ENCODE results near the gene PRRC2A. TPM values are rescaled to one million over a fixed set of nuclear protein-coding genes. Genes with fewer than 3 reads are reported as not detected.

The PRRC2A gene
- total RNA-seq, 4 donors from 2014 or later: 71.4 to 113 (median 88.0) TPM

- H3K9me3 ChIP-seq: no peaks in the 10 kb centered on the region
Observed at GRCh38 chr6:31578184-31579118, 42.1 kb upstream of the PRRC2A start.

DNA sequence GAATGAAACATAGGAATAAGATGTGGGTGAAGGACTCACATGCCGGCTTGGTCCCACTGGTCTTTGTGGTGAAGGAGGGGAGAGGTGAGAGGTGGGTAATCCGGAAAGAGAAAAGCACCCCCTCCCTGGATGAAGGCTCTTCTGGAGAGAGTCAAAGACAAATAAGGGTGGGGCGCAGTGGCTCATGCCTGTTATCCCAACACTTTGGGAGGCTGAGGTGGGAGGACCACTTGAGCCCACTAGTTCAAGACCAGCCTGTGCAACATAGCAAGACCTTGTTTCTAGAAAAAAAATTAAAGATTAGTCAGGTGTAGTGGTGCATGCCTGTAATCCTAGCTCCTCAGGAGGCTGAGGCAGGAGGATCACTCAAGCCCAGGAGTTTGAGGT lies 41.4 kb upstream of the PRRC2A start:
- H3K27ac ChIP-seq: no peak overlapping the region
- DNase-seq (ENCODE audit: low spot score in 2 of 2): no peak
- no peaks in the 10 kb centered on the region for H3K27me3 ChIP-seq
- H3K9me3 ChIP-seq: no peaks in the 10 kb centered on the region
- peaks cover 0 to 19% (median 9%) of the 10 kb centered on the region in 4 donors for H3K4me1 ChIP-seq
- H3K36me3 ChIP-seq: no peaks in the 10 kb centered on the region
- 91 to 93% methylated on average over 3 of the region's 3 CpGs for WGBS, 2 donors
- TF ChIP-seq POLR2A (IDR thresholded peaks at IDR 0.05) (no peak), EP300 (IDR thresholded peaks at IDR 0.05) (no peak), CTCF (IDR thresholded peaks at IDR 0.05) (no peak)
- H3K4me3 ChIP-seq: no peak overlapping the region

More at GRCh38 chr6:31578184-31579118, 42.1 kb upstream of the PRRC2A start:
- Histone ChIP-seq H3K4me1 (peaks cover 0 to 19% (median 9%) of the 10 kb centered on the region in 4 donors), H3K27me3 (no peaks in the 10 kb centered on the region), H3K4me3 (no peak overlapping the region), H3K36me3 (no peaks in the 10 kb centered on the region), H3K27ac (no peak overlapping the region)
- 83 to 88% methylated on average over 12 of the region's 12 CpGs for WGBS, 2 donors
- no peak for TF ChIP-seq EP300 (IDR thresholded peaks at IDR 0.05)
- no peak for TF ChIP-seq POLR2A (IDR thresholded peaks at IDR 0.05)
- no peak for TF ChIP-seq CTCF (IDR thresholded peaks at IDR 0.05)
- DNase-seq (ENCODE audit: low spot score in 2 of 2): no peak

- Histone ChIP-seq H3K4me1 (peaks cover 0 to 19% (median 7%) of the 10 kb centered on the region in 4 donors), H3K36me3 (no peaks in the 10 kb centered on the region), H3K27ac (peak overlapping the region in 1 of 4 donors; percentile 78), H3K27me3 (no peaks in the 10 kb centered on the region), H3K4me3 (peak overlapping the region in 1 of 4 donors; percentile 71), H3K9me3 (no peaks in the 10 kb centered on the region)
- DNase-seq (ENCODE audit: low spot score in 2 of 2): no peak
- 88 to 94% methylated on average over 8 of the region's 8 CpGs for WGBS, 2 donors
- TF ChIP-seq CTCF (IDR thresholded peaks at IDR 0.05) (no peak), POLR2A (IDR thresholded peaks at IDR 0.05) (no peak), EP300 (IDR thresholded peaks at IDR 0.05) (no peak)
Observed at GRCh38 chr6:31579546-31580437, 40.7 kb upstream of the PRRC2A start.

GRCh38 chr6:31580438-31580740 lies 40.1 kb upstream of the PRRC2A start:
- TF ChIP-seq EP300 (IDR thresholded peaks at IDR 0.05) (no peak), POLR2A (IDR thresholded peaks at IDR 0.05) (no peak), CTCF (IDR thresholded peaks at IDR 0.05) (no peak)
- Histone ChIP-seq H3K4me1 (peaks cover 0 to 19% (median 5%) of the 10 kb centered on the region in 4 donors), H3K27me3 (no peaks in the 10 kb centered on the region), H3K36me3 (no peaks in the 10 kb centered on the region), H3K9me3 (no peaks in the 10 kb centered on the region), H3K27ac (peak overlapping the region; percentile 9 to 87 (median 67)), H3K4me3 (peak overlapping the region; percentile 41 to 80 (median 67))
- no peak for DNase-seq (ENCODE audit: low spot score in 2 of 2)
- WGBS, 2 donors: 34 to 45% methylated on average over 11 of the region's 11 CpGs
